HEK293 (cell line): ENCODE results near the gene EIF4E3.

ENCODE experiments used
- CTCF ChIP-seq: fragments of 450-650 bp; formaldehyde crosslinking; IDR thresholded peaks from 2 replicates; pipeline ENCODE4 v1.5.1; 2016; ENCODE audit warnings: missing biosample characterization, missing genetic modification characterization
- REST ChIP-seq: fragments of 450-650 bp; formaldehyde crosslinking; IDR thresholded peaks from 2 replicates; pipeline ENCODE4 v1.5.1; 2016; ENCODE audit warnings: missing biosample characterization, missing genetic modification characterization
- ZNF558 ChIP-seq: fragments of 450-650 bp; formaldehyde crosslinking; IDR thresholded peaks from 2 replicates; pipeline ENCODE4 v1.5.1; 2016; ENCODE audit warnings: missing biosample characterization, missing genetic modification characterization

- 0 out of 2 replicates have a peak, but pooled peaks have one; percentile 37 for TF ChIP-seq CTCF (tag by site-specific recombination)
- no peak for TF ChIP-seq ZNF558 (tag by site-specific recombination)
- no peak for TF ChIP-seq REST (tag by site-specific recombination)
Measured at GRCh38 chr3:71652781-71653413, 72.3 kb downstream of the EIF4E3 start.
